Measurements from ENCODE around the gene IFI27L2. TPM values are rescaled to one million over a fixed set of nuclear protein-coding genes. Genes with fewer than 3 reads are reported as not detected.

The IFI27L2 gene
- total RNA-seq, 2 donors from 2014 or later: 42.9 to 85.1 TPM

GRCh38 chr14:94099006-94099405 is 30.4 kb downstream of the IFI27L2 start:
- peak; percentile 5 for DNase-seq (ENCODE audit: low spot score)
- TF ChIP-seq CTCF (IDR thresholded peaks at IDR 0.05): no peak
- H3K27ac ChIP-seq: no peak overlapping the region
- H3K36me3 ChIP-seq: no peaks in the 10 kb centered on the region
- no peaks in the 10 kb centered on the region for H3K9me3 ChIP-seq
- H3K27me3 ChIP-seq: no peaks in the 10 kb centered on the region
- no peaks in the 10 kb centered on the region for H3K4me1 ChIP-seq
- no peak overlapping the region for H3K4me3 ChIP-seq

GRCh38 chr14:94098326-94098992 is 30.9 kb downstream of the IFI27L2 start:
- no peaks in the 10 kb centered on the region for H3K27me3 ChIP-seq
- TF ChIP-seq CTCF (IDR thresholded peaks at IDR 0.05): no peak
- H3K4me1 ChIP-seq: no peaks in the 10 kb centered on the region
- no peaks in the 10 kb centered on the region for H3K36me3 ChIP-seq
- DNase-seq (ENCODE audit: low spot score): peak; percentile 13
- no peak overlapping the region for H3K4me3 ChIP-seq
- no peaks in the 10 kb centered on the region for H3K9me3 ChIP-seq
- H3K27ac ChIP-seq: no peak overlapping the region

GRCh38 chr14:94097091-94097490 is 32.3 kb downstream of the IFI27L2 start:
- DNase-seq (ENCODE audit: low spot score): no peak
- Histone ChIP-seq H3K4me1 (no peaks in the 10 kb centered on the region), H3K4me3 (no peak overlapping the region), H3K9me3 (no peaks in the 10 kb centered on the region), H3K36me3 (no peaks in the 10 kb centered on the region), H3K27ac (no peak overlapping the region), H3K27me3 (no peaks in the 10 kb centered on the region)
- no peak for TF ChIP-seq CTCF (IDR thresholded peaks at IDR 0.05)

GRCh38 chr14:94093418-94093817 is 36.0 kb downstream of the IFI27L2 start:
- no peak for DNase-seq (ENCODE audit: low spot score)

DNA sequence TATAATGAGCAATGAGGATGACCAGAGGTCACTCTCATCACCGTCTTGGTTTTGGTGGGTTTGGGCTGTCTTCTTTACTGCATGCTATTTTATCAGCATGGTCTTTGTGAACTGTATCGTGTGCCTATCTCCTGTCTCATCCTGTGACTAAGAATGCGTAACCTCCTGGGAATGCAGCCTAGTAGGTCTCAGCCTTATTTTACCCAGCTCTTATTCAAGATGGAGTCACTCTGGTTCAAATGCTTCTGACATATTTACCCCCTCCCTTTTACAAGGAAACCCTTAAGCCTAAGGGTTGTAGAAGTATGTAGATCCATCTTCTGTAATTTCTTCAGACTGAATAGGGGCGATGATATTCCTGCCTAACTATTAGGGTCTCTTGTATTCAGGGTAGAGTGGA is 39.9 kb downstream of the IFI27L2 start:
- H3K4me3 ChIP-seq: no peak overlapping the region
- no peak overlapping the region for H3K27ac ChIP-seq
- no peak for TF ChIP-seq CTCF (IDR thresholded peaks at IDR 0.05)
- no peak for DNase-seq (ENCODE audit: low spot score)
- H3K36me3 ChIP-seq: no peaks in the 10 kb centered on the region
- H3K4me1 ChIP-seq: no peaks in the 10 kb centered on the region
- H3K27me3 ChIP-seq: no peaks in the 10 kb centered on the region
- no peaks in the 10 kb centered on the region for H3K9me3 ChIP-seq

More at GRCh38 chr14:94093418-94093817, 36.0 kb downstream of the IFI27L2 start:
- Histone ChIP-seq H3K9me3 (no peaks in the 10 kb centered on the region), H3K27me3 (no peaks in the 10 kb centered on the region), H3K36me3 (no peaks in the 10 kb centered on the region), H3K4me3 (no peak overlapping the region), H3K4me1 (no peaks in the 10 kb centered on the region), H3K27ac (no peak overlapping the region)
- no peak for TF ChIP-seq CTCF (IDR thresholded peaks at IDR 0.05)

DNA sequence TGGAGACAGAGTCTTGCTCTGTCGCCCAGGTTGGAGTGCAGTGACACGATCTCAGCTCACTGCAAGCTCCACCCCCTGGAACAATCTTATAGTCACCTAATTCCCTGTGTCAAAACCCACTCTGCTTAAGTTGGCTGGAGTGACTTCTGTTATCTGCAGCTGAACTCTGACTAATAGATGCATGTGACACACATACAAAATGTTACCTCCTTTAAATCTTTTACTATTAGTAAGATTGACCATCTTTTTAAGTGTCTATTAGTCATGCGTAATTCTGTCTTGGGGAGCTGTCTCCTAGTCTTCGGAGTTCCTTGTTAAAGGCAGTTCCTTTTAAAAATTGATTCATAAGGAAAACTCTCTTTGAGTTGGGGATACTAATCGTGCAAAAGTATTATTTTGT is 40.9 kb downstream of the IFI27L2 start:
- Histone ChIP-seq H3K27ac (no peak overlapping the region), H3K4me1 (no peaks in the 10 kb centered on the region), H3K27me3 (no peaks in the 10 kb centered on the region), H3K36me3 (no peaks in the 10 kb centered on the region), H3K9me3 (no peaks in the 10 kb centered on the region), H3K4me3 (no peak overlapping the region)
- no peak for TF ChIP-seq CTCF (IDR thresholded peaks at IDR 0.05)
- DNase-seq (ENCODE audit: low spot score): no peak

All from right atrium auricular region (tissue), 2 donors.